H54 (cell line): ENCODE data around the gene DST.
"Not testable (repeated sequence)": the region's sequence is repeated elsewhere in the genome, so short reads cannot be mapped to it uniquely, and the experiment has no call there.

Experiments used
- DNase-seq: peaks from one replicate; pipeline ENCODE4 v3.0.0; 2011; ENCODE audit warnings: low spot score, mixed read lengths; ENCODE audit not compliant: insufficient read length
- FAIRE-seq: peaks from 3 replicates; lab custom pipeline; 2011; peaks lifted over from hg19 to GRCh38; lab: Jason Lieb, UNC
- POLR2A ChIP-seq: IDR thresholded peaks from 2 replicates; pipeline ENCODE4 v1.6.1; 2011; ENCODE audit warnings: low read depth, mild to moderate bottlenecking, low read length

DST gene

DNA sequence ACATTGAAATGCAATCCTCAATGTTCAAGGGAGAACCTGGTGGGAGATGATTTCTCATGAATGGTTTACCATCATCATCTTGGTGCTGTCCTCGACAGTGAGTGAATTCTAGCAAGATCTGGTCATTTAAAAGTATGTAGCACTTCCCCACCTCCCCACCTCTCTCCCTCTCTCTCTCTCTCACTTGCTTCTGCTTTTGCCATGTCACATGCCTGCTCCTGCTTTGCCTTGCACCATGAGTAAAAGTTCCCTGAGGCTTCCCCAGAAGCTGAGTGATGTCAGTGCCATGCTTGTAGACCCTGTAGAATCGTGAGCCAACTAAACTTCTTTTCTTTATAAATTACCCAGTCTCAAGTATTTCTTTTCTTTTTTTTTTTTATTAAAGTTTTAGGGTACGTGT lies 60.5 kb downstream of the DST start:
- no peak for TF ChIP-seq POLR2A
- DNase-seq (no peak), FAIRE-seq (no peak)

DNA sequence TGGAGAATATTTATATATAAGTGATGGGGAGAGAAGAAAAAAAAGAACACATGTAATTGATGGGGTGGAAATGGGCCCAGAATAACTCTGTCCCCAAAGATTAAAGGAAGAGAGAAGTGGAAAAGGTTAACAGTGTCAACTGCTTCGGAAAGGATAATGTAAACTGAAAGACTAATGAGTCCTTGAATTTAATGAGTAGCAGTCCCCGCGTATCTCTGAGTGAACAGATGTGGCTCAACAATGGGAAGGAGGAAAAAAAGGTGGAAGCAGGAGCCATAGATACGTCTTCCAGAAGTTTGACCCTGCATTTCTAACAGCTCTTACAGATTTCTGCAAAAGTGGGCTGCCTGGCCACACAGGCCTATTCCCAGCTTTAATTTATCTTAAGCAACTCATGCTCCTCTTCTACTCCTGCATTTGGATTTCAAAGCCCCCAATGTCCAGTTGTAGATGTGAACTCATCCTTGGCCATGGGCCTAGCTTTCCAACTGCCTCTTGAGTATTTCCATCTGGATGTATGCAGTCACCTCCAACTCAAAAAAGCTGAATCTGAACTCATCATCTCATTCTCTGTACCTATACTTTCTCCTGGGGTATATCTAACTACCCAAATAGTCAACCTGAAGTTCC lies 61.3 kb downstream of the DST start:
- DNase-seq = no peak
- TF ChIP-seq POLR2A = no peak
- FAIRE-seq = no peak

DNA sequence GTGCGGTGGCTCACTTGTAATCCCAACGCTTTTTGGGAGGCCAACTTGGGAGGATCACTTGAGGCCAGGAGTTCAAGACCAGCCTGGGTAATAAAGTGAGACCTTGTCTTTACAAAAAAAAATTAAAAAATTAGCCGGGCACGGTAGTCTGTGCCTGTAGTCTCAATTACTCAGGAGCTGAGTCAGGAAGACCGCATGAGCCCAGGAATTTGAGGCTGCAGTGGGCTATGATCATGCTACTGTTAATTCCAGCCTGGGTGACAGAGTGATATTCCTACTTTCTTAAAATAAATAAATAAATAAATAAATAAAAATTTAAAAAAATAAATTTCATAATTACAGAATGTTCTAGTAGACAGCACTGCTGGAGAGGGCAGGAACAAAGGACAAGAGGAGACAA lies 62.4 kb downstream of the DST start:
- no peak for TF ChIP-seq POLR2A

DNA sequence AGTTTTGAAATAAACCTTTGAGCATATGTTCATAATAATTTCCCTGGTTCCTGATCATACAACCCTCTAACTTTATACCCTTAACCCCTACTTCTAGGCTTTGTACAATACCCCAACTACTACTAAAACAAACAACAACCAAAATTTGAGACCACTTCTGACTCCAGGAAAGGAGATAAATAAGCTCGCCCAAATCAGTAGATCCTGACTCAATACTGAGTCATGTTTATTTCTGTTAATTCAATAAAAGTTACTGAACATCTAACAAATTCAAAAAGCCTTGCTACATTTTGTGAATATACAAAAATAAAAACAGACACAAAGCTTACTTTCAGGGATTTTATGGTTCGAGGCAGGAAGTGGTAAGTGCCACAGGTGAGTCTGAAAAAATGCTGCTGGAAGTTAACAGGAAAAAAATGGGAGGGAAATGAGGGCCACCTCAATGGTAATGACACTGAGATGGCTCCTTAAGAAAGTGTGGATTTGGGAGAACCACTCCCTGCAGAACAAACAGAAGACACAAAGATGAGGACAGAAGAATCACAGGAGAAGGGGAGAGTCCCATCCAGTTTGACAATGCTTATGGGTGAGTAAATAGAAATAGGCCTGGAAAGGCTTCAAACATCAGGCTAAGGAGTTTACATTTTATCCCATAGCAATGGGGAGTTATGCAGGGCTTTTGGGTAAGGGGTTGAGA lies 63.4 kb downstream of the DST start:
- no peak for DNase-seq
- no peak for FAIRE-seq

More for the DNA sequence above, 62.4 kb downstream of the DST start:
- DNase-seq (no peak), FAIRE-seq (no peak)

DNA sequence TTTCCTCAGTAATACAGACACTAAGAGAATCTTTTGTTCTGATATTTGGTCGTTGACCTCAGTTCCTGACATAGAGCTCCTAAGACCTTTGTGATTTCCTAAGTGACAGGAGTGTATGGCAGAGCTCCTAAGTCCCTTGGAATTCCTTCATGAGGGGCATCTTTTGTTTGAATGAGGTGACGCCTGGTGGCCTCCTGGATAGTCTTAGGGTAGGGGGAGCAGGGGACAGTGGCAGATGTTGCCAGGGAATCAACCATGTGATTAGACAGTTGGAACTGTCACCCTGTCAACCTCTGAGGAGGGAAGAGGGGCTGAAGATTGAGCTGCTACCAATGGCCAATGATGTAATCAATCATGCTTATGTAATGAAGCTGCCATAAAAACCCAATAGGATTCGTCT lies 67.0 kb downstream of the DST start:
- DNase-seq = no peak
- FAIRE-seq = no peak
- TF ChIP-seq POLR2A = no peak

More for the DNA sequence above, 63.4 kb downstream of the DST start:
- TF ChIP-seq POLR2A = no peak

DNA sequence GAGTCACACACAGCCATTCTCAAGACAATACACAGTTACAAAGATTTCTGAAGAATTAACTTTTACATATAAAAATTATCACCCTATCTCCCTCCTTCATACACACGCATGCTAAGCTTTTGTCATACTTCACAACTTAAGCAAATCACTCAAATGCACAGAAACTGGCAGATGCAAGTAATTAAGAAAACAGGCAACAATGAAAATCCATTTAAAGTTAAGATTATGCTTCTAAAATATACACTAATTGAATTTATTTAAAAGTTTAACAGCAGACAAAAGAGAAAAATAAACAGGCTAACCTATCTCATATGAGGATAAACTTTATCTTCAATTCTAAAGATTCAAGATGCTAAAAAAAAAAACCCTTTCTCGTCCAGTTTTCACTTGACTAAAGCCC lies 68.4 kb downstream of the DST start:
- TF ChIP-seq POLR2A = no peak
- FAIRE-seq (no peak), DNase-seq (no peak)

DNA sequence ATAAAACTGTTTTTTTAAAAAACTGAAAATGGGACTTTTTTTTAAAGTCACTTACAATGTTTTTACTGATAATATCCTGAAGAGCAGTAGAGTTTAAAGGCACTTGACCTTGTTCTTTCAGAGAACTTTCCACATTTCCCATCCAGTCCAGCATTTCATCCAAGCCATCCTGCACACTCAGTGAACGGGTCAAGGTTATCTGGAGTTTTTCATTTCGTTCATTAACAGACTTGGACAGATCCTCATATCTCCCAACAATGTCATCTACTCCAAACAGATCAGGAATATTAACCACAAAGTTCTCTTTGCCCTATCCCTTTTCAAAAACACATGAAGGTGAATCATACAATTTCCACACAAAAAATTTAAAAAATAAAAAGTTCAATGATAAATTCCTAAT lies 69.1 kb downstream of the DST start:
- DNase-seq = no peak
- FAIRE-seq = no peak
- no peak for TF ChIP-seq POLR2A

DNA sequence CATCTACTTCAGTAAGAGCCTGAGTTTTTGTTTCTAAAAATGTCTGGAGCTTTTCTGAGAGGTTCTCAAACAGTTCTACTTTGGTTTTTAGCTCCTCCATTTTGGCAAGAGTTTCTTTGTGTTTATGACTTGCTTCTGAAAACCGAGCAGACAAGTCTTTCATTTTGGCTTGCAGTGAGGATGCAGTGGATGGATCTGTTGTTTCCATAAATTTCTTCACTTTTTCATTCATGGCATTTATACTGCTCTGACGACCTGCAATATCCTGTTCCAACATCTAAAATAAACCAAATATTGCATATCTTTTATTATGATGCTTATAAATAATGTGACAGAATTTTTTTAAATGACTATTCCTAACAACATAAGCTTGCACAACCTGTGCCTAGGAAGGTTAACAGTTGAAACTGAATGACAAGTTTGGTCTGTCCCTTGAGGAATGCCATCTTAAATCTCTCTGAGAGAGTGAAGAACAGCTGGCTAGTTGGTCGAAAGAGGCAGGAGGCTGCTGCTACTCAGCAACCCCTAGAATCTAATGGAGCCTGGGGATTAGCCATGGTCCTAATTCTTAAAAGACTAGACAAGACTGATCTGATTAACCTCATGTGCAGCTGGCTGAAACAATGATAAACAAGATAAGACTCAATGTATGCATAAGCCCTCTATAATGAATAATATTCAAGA lies 69.8 kb downstream of the DST start:
- FAIRE-seq = no peak
- no peak for DNase-seq
- TF ChIP-seq POLR2A = no peak

DNA sequence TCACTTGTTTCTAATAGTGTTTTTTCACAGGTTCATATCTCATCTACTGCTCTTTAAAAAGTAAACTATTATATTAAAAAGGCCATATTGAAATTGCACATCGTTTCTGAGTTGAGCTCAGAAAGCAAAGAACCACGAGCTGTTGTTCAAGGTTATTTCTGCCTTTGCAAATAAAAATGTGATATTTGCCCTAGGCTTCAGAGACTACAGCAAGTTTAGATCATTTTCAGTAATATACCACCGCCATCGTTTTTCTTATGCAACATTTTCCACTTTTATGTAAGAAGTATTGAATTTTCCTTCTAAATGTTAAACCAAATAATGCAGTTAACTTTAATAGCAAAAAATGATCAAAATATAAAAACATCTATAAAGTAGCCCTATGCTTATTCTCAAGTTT lies 71.1 kb downstream of the DST start:
- TF ChIP-seq POLR2A = no peak
- FAIRE-seq = no peak

DNA sequence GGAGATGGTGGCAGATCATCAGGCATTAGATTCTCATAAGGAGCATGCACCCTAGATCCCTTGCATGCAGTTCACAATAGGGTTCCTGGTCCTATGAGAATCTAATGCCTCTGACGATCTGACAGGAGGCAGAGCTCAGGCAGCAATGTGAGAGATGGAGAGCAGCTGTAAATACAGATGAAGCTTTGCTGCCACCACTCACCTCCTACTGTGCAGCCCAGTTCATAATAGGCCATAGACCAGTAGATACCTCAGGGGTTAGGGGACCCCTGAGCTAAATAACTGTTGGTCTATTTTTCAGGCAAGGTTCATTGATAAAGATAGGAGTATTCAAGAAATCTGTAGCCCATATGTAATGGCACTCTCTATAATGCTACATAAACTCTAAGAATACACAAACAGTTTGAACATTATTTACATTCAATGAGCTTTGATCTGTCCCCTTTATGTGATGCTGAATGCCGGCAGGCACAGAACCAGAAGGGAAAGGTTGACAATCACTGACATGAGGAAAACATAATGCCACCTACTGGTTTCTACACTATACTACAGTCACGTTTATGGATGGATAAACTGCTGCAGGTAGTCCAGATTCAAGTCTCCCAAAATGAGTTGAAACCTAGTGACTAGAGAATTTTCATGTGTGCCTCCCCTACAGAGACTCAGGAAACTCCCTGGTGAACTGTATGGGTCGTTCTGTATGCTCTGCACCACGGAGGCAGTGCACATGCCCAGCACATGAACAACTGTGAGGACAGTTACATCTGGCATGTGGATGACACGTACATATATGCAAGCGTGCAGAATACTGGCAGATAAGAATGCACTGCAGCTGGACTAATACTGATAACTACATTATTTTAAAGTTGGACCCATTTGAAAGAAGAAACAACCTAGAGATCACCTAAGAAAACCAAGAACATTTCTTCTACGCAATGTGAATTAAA lies 72.0 kb downstream of the DST start:
- no peak for TF ChIP-seq POLR2A
- DNase-seq = no peak
- peak; percentile 84 for FAIRE-seq

More for the DNA sequence above, 71.1 kb downstream of the DST start:
- DNase-seq = no peak

DNA sequence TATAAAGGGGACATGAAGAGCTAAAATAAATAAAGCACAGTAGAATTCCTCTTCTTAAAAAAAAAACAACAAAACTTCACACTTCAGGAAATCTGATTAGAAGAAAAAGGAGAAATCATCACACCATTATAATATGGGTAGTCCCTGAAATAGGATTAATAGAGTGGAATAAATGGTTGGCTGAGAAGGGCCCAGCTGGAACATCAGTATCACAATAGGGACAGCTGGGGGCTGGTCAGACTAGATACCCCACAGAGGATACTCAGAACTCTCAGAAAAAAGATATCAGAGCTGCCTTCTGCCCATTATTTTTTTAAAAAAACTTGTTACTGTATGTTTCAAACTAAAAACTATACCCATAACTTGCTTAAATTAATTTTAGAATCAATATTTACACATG lies 75.2 kb downstream of the DST start:
- DNase-seq (no peak), FAIRE-seq (no peak)
- TF ChIP-seq POLR2A = no peak

DNA sequence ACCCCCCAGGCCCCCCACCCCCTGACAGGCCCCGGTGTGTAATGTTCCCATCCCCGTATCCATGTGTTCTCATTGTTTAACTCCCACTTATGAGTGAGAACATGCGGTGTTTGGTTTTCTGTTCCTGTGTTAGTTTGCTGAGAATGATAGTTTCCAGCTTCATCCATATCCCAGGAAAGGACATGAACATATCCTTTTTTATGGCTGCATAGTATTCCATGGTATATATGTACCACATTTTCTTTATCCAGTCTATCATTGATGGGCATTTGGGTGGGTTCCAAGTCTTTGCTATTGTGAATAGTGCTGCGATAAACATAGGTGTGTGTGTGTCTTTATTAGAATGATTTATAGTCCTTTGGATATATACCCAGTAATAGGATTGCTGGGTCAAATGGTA lies 80.0 kb downstream of the DST start:
- DNase-seq, FAIRE-seq: not testable (repeated sequence)

DNA sequence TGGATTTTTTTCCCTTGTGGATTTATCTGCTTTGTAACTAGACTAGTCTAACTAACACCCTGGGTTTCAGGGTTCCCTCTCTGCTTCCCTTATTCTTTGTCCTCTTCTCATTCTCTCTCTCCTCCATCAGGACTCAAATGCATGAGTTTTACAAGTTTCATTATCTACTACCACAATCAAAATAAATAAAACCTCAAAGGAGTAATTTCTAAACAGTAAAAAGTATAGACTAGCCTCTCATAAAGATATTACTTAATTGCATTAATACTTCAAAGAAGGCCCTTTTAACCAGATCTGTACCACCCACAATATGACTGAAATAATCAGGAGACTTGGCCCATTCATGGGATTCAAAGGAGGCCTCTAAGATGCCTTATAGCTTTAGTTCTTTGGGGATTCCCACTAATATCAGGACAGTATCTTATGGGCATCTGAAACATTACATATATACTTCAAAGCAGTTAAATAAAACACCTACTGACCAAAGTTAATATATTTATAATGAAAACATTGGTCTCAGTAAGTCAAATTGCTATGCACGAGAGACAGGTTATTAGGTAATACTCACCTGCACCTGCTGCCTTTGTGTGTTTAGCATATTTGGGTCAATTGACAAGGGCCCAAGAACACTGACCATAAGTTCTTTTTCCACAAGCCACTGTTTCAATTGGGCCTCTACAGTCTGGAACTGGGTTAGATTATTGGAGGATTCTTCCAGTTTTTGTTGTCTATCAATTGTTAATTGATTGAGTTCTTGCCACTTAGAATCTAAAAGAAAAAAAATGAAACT lies 85.7 kb downstream of the DST start:
- FAIRE-seq = no peak
- no peak for TF ChIP-seq POLR2A
- DNase-seq = no peak
